CD4-positive, alpha-beta T cell treated with Interleukin-17A for 4 hours (primary cell): ENCODE measurements around the gene FANCC.

Experiments
- DNase-seq: peaks from one replicate; pipeline ENCODE4 v3.0.0-alpha.2; 2020; ENCODE audit warnings: mixed read lengths

FANCC gene

DNA sequence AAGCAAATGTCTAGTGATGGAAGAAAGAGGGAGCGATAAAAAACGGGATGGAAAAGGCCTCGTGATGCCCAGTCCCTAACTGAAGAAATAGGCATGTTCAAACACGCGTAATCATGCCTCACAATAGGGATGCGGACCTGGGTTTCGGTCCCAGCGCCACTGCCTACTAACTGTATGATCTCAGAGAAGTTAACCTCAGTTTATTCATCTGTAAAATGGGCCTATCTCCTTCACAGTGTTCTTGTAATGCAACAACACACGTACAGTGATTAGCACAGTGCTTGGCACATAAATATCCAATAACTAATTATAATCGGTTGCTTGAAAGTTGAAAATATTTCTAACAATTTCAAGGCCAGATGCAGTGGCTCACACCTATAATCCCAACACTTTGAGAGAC lies 181.8 kb downstream of the FANCC start:
- no peak for DNase-seq

DNA sequence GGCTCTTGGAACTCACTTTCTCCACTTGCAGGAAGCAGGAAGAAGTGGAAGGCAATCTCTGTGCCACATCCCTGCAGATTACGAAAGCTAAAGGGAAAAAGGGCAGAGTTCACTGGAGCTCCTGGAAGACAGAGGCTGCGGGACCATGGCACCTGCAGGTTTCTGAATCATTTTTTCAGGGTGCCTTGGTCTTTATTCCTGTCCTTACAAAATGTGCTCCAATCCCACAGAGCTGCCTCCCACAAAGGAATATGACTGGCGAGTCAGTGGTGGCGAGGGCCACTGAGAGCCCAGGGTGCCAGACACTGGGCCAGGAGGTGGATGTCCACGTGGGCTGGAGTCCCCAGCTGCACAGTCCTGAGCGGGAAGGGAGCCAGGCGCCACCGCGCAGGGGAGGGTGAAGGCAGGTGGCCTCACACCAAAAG lies 183.0 kb downstream of the FANCC start:
- DNase-seq = no peak

DNA sequence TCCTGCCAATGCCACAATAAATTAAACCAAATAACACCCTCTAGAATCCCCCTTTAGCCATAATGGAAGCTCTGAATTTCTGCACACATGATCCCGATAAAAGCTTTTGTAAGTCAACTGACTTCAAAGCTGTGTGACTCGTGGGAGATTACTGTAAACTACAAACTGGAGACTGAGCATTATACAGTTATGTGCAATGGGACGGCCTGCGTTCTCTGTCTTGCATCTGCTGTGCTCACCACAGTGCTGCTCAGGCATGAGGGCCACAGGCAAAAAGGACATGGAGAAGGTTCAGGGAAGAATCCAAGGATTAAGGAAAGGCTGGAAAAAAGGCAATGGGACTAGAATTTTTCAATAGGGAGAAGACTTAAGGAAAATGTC lies 184.2 kb downstream of the FANCC start:
- no peak for DNase-seq

DNA sequence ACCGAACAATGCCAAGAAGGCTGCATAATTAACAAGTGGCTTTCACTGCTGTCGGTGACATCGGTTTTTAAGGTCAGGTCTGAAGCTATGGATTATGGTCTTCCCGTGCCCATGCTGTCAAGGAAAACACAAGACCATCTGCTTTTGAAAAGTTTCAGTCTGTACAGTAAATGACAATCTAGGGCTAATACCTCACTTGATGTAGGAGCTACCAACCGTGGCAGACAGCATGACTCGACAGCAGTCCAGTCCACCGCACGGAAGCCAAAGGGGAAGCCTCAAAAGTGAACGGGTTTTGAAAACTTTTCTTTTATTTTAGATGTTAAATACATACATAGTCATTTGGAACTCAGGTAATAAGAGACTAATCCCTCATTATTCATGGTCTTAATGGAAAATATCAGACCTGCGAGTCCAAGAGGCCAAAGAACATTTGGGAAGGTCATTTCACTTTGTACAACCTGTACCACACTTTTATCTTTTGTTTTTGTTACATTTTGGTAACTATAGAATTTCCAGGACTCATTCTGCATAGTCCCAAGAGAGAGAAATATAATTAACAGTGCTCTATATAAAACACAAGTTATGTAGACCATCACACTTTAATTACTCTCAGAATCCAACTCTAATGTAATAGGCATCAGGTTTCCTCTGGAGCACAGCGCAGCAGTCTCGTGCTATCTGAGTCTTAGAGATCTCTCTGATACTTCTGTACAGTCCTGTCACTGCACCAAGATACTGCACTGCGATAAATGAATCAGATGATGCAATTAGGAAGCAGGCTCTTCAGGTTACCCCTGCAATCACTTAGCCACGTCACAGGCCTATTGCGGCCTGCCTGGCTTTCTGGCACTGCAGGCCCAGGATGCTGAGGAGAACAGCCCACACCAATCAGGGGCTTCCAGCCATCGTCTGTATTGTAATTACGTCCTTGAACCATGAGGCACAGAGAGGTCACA lies 184.9 kb downstream of the FANCC start:
- no peak for DNase-seq

DNA sequence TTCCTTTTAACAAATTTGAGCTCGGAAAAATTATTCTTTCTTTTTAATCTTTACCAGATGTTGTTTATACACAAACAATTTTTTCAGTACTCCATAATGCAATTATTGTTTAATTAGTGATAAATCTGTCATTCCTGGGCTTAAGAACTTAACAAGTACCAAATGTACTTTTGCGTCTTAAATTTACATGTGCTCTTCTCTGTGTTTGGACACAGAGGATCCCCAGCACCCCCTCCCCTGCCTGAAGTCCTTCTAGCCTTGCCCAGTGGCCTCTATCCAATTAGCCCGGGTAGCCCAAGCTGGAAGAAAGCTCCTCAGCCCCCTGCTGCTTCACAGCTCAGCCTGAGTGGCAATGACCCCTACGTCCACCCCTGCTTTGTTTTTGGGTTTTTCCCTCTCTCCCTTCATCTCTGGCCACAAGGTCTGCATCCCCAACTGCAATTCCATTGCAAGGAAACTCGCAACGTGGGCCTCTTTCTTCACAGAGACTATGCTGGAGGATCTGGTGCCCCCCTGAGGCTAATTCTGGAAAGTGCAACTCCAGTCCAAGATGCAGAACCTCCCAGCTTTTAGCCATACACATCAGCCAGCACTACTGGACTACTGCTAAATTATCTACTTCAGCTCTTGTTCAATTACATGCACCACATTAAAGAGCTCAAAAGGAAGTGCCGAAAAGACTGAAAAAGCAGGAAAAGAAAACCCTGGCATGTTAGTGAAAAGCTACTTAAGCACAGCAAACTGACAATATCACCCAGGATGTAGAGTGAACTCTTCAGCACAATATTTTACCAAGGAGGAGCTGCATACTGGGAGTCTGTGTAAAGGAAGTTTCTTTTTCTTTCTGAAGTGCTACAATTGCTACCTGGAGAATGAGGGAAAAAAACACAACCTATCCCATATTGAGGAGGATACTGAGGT lies 186.2 kb downstream of the FANCC start:
- peak; percentile 50 for DNase-seq

DNA sequence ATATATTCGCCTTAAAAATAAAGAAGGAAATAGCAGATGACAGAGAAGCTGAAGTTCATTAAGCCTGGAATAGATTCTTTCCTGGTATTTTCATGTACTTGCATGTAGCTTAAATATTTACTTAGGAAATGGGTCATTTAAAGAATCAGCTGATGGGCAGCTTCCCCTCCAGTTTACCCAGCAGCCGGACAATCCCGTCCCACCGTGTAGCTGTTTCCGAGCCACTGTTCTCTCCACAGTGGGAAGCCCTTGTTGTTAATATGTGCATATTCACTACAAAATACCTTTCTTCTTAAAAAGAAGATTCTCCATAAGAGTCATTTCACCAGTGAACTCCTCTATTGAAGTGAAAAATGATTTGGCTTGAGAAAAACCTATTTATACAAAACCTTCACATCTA lies 187.0 kb downstream of the FANCC start:
- DNase-seq = no peak

DNA sequence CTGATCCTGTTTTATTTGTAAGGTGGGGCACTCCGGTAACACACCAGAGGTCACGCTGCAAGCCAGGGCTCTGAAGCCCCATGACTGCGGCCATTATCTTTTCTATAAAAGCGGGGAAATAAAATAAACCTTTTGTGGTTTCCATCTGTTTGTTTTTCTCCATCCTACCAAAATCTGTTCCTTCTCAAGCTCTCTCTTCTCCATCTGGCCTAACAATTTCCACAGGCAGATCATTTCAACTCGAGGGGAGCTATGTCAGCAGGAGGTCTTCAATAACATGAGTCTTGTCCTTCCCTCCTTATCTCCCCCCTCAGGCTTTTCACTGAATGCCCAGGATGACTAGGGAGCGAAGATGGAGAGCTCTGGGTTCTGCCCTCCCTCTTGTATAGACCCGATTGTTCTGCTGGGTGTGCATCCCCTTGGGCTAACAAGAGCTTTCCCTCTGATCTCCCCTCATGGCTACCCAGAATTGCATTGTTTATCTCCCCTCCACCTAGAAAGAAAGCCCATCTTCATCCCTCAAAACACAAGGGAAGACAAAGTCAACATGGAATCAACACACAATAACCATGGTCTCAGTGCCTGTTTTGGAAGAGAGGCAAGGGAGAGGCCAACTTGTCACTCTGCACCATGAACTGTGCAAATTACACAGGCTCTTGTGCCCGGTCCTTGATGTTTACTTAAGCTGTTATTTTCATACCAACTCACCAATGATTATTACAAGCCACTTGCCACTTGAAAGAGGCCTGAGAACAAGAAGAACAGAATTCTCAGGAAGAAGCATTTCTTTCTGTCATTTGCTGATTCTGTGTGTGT lies 187.8 kb downstream of the FANCC start:
- no peak for DNase-seq

- DNase-seq = no peak
Observed at GRCh38 chr9:95128177-95128524, 189.4 kb downstream of the FANCC start.

DNA sequence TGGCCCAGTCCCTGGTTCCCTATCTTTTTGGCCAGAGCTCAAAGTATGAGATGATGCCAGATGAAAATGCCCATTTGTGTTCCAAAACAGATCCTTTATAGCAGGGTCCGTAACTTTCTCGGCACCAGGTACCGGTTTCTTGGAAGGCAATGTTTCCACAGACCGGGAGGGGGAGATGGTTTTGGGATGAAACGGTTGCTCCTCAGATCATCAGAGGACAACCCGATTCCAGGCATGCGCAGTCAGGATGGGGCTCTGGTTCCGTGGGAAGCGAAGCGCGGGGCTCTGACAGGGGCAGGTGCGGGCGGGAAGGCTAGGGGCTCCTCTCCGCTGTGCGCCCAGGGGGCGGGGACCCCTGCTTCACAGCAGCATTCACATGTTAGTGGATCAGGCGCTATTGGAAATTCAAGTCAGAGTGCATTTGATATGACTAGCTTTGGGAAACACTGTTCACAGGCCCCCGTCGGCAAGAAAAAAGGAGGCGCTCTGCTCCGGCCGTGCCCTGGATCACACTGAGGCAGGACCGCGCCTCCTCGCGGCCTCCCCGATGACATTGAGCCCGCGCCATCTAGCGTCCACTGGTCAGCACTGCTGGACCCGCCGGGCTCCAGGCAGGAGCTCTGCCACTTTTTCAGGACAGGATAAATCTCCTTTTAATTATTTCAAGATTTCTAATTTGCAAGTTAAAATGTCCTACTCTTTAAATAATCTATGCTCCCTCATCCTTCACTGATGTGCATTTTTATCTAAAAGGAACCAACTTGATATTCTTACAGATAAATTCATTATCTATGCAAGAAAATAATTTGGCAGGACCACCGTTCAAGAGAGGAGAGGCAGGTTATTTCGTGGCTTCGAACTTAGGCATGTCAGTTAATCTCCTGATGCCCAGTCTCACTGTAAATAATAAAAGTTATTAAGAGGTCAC lies 190.0 kb downstream of the FANCC start:
- DNase-seq = peak; percentile 76

- no peak for DNase-seq
Observed at GRCh38 chr9:95126739-95127138, 190.8 kb downstream of the FANCC start.

DNA sequence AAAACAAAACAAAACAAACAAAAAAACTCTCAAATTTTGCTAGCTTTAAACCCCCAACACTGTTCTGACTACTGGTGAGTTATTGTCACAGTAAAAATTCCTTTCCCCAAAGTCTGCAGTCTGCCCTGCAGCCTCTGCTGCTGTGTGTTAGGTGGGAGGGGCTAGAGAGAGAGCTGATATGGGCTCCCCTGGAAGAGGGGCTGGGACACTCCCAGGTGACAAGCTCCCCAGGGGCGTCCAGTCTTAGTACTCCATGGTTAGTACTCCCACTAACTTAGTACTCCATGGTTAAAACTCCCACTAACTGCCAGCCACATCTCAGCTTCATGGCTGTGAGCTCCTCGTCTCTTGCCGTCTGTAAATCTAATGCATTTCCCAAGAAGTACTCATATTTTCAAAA lies 191.9 kb downstream of the FANCC start:
- DNase-seq = no peak

DNA sequence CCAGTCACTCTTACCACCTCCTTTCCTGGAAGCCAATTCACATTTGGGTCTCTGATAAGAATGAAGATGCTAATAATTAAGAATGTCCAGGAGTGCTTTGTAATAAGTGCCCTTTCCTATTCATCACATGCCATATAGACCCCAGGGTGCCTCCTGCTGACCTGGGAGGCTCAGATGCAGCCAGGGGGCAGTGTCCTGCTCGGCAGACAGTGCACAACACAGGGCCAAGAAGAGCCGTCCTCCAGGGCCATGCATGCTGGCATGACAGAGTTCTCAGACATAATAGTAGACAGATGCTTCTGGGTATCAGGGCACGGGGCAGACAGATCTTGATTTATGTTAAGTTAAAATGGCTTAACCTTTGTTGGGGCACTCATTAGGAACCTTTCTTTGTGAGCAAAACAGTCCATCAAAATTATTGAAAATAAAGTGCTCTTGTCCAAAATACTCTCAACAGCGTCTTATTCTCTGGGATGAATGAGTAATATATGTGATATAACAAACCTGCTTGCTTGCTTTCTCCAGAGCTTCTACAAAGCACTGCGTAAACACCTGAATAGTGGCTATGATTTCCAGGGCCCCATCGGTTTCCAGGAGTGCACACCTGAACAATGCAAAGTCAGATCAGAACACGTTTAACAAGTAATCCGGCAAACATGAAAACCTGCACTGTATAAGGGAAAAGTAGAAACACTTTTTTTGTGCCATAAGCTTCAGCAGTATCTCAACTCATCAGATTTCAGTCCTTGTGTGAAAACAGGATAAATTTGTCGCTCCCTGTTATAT lies 192.7 kb downstream of the FANCC start:
- DNase-seq = no peak

- no peak for DNase-seq
Observed at GRCh38 chr9:95120781-95121370, 196.6 kb downstream of the FANCC start.

DNA sequence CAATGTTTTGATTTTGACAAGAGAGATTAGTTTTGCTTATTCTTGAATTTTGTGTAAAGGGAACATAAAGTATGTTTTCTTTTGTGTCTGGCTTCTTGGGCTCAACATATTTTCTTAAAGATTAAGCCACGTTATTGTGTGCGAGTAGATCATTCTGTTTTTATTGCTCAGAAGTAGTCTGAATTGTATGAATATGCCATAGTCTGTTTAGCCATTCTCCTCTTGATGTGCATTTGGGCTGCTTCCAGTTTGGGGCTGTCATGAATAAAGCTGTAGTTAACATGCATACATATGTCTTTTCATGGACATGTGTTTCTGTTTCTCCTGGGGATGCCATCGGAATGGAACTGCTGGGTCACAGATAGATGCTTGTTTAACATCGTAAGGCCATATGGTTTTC lies 198.9 kb downstream of the FANCC start:
- DNase-seq = no peak

- DNase-seq = no peak
Observed at GRCh38 chr9:95116808-95117204, 200.7 kb downstream of the FANCC start.

DNA sequence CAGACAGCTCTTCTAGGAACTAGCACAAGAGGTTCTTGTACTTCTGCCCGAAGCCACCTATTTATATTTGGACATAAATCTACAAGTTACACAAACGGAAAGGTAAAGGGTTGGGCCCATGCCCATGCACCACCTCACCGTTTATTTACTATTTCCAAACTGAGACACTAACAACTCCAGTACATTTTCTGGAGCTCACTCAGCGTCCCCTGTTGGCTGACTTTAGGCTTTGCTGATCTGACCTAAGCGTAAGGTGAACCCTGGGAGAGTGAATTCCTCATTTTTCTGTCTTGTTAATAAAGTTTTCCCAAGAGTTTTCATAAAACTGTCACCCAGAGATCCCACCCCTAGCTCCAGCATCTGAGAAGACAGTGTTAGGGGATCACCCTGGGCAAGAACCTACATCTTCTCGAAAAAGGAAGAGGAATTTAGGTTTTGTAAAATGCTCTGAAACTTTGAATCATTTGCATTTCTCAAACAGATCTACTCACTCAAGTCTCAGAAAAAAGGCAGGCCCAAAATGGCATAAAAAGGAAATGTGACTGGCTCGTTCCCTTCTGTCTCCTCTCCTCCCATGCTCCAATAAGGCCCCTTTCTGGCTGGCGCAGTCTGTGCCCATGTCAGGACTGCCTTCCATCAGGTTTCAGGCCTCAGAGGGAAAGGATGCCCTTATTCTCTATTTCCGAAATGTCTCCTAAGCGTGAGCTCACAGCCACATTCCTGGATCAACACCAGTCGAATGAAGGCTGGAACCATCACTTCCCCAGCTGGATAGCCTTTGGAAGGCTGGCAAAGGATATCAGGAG lies 201.3 kb downstream of the FANCC start:
- no peak for DNase-seq

GRCh38 chr9:95115104-95115503 lies 202.4 kb downstream of the FANCC start:
- no peak for DNase-seq

DNA sequence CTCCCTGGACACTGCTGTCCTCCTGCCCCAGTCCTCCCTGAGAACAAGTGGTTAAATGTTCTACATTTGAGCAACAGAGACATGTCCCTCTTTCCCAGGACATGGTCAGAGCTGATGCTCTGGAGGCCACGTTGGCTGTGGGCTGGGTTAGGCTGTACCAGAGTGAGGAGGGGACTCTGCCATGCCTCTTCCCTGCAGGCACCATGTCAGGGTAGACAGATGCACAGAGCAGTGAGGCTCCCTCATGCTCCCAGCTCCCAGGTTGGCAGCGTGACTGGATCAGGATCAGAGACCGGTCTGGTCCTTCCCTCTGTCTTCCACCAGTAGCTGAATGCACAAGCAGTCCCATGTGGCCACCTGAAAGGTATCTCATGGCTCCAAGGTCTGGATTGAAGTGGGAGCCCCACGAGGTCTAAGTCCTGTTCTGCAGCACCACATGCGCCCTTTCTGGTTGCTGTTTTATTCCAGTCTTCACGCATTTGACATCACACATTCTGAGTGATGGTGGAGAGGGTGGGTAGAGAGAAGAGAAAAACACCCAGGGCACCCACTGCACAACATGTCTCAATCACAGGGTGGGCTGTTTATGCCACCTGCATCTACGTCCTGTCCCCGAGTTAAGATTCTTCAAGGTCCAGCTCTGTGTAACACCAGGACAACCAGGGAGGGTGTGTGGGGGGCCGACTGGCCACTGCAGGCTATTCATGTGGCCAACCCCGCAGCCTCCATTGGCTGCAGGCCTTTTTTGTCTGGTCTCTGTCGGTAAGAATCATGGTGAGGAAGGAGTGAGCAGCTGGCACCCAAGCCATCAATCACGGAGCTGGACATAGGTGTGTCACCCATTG lies 204.9 kb downstream of the FANCC start:
- no peak for DNase-seq

GRCh38 chr9:95111716-95112115 lies 205.8 kb downstream of the FANCC start:
- no peak for DNase-seq
